Body of pancreas (tissue), 4 donors: ENCODE measurements around the gene ZNF675.

ENCODE experiments used
- POLR2A ChIP-seq, 3 donors: fragments of 450-650 bp; IDR thresholded peaks; one replicate each; pipeline ENCODE4 v1.6.1; 2016; ENCODE audit warnings: antibody characterized with exemption in 3 of 3, mild to moderate bottlenecking in 2 of 3
- TF ChIP-seq, protein P1 (sequence below), 7 experiments: fragments of 450-650 bp in 4 of 7; fragments of 200-600 bp in 3 of 7; sonication (generic) in 3 of 7; IDR thresholded peaks; one replicate each; pipeline ENCODE4 v1.5.1; 2016 to 2019; ENCODE audit warnings: antibody characterized with exemption in 7 of 7

DNA sequence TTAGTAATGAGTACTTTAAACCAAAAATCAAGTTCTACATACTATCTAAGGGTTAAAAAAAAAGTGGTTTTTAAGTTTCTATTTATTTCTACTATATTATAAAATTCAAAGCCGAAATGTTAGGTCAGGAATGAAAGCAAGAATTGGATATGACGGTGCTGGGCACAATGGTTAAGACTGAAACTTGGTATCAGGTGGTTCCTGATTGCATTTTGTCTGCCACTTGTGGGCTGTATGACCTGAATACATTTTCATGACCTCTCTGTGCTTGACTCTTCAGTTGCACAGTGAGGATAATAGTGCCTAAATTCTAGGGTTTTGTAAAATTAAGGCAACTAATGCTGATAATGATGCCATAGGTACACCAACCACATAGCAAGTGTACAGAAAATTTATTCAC is 22.3 kb upstream of the ZNF675 start:
- TF ChIP-seq, protein P1, sequence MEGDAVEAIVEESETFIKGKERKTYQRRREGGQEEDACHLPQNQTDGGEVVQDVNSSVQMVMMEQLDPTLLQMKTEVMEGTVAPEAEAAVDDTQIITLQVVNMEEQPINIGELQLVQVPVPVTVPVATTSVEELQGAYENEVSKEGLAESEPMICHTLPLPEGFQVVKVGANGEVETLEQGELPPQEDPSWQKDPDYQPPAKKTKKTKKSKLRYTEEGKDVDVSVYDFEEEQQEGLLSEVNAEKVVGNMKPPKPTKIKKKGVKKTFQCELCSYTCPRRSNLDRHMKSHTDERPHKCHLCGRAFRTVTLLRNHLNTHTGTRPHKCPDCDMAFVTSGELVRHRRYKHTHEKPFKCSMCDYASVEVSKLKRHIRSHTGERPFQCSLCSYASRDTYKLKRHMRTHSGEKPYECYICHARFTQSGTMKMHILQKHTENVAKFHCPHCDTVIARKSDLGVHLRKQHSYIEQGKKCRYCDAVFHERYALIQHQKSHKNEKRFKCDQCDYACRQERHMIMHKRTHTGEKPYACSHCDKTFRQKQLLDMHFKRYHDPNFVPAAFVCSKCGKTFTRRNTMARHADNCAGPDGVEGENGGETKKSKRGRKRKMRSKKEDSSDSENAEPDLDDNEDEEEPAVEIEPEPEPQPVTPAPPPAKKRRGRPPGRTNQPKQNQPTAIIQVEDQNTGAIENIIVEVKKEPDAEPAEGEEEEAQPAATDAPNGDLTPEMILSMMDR (IDR thresholded peaks at IDR 0.05) = no peak
- no peak for TF ChIP-seq POLR2A (IDR thresholded peaks at IDR 0.05)
